COLO829 (cell line): ENCODE measurements around the gene ANKRD9.

ENCODE experiments used
- DNase-seq: peaks from one replicate; pipeline ENCODE4 v3.0.0; 2012; ENCODE audit warnings: low spot score

Gene ANKRD9

DNA sequence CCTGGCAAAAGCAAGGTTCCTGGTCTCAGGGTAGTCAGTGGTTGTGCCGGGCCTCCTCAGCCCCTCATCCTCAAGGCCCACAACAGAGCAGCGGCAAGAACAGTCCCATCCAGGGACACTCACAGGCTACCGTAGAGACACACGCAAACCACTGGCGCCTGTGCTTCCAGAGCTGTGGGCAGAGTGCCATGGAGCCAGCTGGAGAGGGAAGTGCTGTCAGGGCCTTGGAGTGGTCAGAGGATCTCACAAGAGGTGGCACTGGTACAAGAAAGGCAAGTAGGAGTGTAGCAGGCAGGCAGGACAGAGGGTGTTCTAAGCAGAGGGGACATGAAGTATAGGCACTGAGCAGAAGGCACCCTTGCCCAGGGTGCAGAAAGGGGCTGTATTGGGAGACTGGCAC lies 34.6 kb downstream of the ANKRD9 start:
- no peak for DNase-seq

DNA sequence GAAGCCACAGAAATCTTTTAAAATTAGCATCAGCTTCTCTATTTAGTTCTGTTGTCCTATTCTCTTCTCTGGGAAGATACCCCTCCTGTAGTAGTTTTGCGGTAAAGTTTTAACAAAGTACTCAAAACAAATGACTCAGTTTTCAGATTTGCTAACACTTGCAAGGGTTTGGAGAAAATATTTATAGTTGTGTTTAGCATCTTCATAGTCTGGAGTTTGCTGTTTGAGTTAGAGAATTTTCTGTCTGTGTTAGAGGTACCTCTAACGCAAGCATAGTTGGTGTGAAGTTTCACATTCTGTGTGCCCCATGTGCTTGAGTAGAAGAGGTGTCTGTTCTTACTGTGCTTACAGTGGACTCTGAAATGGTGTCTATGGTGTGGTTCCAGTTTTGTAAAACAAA lies 36.0 kb downstream of the ANKRD9 start:
- DNase-seq, result no peak

DNA sequence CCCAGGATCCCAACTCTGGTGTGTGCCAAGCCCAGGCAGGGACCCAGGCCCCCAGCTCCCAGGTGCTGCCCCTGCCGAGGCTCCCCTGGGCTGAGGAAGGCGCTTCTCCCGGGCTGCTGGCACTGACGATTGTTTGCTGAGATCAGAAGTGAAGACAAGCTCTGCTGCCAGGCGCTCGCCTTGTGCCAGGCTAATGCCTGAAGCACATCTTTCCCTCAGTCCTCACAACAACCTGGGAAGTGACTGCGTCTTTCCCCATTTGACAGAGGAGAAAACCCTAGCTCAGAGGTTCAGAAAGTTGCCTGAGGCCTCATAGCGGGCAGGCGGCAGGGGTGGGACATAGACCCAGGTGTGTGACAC lies 36.8 kb downstream of the ANKRD9 start:
- no peak for DNase-seq

DNA sequence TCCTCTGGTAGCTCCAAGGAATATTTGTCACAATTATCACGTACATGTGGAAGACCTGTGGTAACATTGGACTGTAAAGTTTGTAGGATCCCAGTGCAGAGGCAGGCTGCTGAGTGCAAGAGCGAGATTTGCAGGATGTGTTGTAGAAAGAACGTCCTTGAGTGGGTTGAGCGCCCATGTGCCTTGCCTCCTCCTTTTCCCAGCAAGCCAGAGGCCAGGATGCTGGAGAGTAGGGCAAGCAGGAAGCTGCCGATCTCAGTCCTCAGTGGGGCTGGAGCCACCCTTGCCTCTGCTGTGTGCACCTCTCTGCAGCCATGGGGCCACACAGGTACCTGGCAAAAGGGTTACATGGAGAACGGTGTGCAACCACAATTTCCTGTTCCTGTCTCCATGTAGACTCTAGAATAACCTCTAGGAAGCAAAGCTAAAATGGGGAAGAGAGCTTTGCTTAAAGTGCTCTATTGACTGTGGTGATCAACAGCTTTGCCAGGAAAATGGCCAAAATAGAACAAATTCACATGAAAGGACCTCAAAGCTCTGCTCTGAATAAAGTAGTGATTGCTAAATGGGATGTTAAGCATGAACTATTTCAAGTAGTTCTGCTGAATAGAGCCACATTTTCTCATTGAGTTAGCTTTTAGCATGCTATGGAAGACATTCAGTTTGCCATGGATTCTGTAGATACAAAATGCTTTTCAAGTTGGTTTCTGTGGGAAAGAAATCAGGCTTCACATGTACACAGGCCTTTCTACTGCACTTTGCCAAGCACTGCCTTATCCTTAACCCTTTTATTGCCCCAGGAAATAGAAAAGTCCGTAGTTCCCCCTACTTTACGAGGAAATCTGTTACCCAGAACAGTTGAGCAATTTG lies 37.4 kb downstream of the ANKRD9 start:
- no peak for DNase-seq

DNA sequence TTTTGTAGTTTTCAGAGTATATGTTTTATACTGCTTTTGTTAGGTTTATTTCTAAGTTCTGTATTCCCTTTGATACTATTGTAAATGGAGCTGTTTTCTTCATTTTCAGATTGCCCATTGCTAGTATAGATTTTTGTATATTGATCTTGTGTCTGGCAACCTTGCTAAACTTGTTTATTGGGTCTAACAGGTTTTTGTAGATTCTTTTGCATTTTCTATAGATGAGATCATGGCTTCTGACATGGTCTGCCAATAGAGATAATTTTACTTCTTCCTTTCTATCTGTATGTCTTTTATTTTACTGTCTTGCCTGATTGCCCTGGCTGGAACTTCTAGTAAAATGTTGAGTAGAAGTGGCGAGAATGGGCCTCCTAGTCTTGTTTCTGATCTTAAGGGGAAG lies 40.3 kb downstream of the ANKRD9 start:
- DNase-seq, result no peak

DNA sequence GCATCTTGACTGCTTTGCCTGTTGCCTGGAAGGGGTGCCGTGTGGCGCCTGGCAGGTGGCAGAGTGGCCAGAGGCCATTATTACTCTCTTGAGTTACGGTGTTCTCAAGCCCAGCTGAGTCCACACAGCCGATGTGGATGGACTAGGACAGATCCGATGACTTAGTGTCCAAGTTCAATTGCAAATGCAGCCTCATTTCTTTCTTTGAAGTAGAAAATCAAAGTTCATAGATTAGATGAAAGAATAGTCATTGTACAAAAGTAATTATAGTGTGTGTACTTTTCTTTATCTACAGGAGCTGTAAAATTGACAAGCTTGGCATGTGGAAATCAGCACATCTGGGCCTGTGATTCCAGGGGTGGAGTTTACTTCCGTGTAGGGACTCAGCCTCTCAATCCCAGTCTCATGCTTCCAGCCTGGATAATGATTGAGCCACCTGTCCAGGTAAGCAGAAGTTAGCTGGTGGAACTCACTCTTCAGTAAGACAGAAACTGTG lies 44.7 kb downstream of the ANKRD9 start:
- DNase-seq, result no peak

DNA sequence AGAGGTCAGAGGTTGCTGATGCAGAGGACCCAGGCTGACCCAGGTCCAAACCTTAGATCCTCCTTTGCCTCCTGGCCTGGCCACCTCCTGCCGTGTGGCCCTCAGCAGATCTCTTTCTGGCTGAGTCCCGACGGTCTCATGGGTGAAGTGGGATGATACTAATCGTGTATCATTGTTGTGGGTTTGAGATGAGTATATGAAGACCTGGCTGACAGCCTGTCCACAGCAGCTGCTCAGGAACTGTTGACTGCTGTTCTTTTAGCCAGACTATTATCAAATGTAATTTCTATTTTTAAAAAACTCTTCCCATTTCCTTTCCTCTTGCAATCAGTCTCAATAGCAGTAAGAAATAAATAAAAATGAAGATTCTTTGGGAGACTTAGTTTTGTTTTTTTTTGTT lies 45.6 kb downstream of the ANKRD9 start:
- DNase-seq, result no peak

DNA sequence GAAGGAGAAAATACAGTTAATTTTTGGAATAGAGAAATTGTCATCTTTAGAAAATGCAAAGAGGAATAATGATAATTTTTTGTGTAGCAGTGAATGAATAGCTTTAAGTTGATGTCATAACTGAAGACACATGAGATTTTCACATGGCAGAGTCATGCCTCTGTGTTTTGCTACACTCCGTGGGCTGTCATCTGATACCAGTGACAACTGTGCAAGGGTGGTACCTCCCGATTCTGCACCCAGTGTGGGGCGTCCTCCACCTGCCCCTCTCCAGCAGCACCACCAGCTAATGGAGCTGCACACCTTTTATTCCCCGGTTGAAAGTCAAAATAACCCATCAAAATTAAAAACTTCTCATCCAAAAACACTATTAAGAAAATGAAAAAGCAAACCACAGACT lies 47.2 kb downstream of the ANKRD9 start:
- no peak for DNase-seq

DNA sequence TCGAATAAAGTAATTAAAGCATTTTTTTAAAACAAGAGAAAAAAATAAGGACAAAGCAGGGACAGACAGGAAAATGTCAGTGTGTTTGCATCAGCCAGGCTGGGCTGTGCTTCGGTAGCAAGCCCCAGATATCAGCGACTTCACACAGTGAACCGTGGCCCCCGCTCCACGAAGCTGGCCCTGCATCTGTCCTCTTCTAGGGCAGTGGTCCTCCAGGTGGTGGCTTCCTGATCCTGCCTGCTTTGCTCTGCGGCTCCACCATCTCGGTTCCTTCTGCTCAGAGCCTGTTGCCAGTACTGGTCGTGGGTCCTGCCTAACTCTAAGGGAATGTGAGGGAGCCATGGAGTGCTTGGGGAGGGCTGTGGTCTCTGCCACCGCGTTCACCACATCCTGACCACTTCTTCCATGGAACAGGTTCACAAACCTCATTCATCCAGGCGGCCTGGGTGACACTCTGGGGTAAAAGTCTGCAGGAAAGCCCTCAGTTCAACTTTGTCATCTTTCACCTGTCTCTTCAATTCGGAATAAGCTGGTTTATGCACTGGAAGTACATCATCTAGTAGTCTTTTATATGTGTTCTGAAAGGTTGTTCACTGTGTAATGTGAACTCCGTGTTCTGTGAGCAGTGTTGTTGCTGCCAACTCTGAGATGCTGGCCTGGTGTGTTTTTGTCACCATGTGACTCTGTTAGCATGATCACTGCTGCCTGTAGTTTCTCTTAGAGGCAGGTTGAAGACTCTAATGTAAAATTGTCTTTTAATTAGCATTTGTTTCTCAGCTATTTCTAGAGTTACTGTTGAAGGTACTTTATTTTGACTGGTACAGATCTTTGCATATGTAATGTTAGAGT lies 47.9 kb downstream of the ANKRD9 start:
- no peak for DNase-seq

DNA sequence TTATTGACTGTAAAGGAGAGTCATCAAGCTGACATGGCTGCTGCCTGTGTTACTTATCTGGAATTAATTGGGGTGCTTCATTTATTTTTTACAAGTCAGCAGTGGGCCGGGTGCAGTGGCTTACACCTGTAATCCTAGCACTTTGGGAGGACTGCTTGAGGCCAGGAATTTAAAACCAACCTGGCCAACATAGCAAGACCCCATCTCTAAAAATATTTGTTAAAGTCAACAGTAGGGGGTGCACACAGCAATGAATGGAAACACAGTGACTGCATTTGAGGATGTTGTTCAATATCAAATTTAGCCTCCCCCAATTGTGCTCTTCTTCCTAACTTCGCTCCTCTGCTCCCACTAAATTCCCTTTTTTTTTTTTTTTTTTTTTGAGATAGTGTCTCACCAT lies 52.1 kb downstream of the ANKRD9 start:
- DNase-seq, result no peak

DNA sequence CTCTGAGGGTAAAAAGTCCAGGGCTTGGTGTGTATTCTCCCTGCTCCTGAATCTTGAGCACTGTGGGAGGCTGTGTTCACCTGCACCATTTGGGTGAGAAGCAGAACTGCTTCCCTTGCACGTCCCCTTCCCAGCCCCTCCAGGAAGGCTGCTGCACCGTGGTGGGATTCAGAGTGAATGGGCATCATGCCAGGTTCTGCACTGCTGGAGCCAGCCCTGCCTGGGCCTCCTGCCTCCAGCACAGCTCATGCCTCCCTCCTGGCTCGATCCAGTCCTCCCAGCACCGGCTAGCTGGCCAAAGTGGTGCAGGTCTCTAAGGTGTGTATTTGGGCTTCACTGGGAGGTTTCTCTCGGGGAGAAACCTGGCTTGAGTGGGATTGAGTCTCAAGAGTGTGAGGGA lies 54.9 kb downstream of the ANKRD9 start:
- no peak for DNase-seq

DNA sequence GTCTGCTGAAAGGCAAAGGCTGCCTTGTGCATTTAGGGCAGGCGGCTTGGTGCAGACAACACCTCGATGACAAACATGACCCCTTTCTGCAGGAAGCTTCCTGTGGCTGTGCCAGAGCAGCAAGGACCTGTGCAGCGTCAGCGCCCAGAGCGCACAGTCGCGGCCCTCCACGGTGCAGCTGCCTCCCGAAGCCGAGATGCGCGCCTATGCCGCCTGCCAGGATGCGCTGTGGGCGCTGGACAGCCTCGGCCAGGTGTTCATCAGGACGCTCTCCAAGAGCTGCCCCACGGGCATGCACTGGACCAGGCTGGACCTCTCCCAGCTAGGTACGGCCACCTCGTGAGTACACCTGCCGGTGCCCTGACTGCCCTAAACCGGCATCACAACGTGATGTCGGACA lies 57.3 kb downstream of the ANKRD9 start:
- no peak for DNase-seq
